Inflammatory macrophage treated with lipopolysaccharide for 1 hour (primary cell): Measurements from ENCODE around the gene FUT8.

Experiments
- DNase-seq, 2 donors: peaks; one replicate each; pipeline ENCODE4 v3.0.0-alpha.2; 2020 to 2022

Gene FUT8

DNA sequence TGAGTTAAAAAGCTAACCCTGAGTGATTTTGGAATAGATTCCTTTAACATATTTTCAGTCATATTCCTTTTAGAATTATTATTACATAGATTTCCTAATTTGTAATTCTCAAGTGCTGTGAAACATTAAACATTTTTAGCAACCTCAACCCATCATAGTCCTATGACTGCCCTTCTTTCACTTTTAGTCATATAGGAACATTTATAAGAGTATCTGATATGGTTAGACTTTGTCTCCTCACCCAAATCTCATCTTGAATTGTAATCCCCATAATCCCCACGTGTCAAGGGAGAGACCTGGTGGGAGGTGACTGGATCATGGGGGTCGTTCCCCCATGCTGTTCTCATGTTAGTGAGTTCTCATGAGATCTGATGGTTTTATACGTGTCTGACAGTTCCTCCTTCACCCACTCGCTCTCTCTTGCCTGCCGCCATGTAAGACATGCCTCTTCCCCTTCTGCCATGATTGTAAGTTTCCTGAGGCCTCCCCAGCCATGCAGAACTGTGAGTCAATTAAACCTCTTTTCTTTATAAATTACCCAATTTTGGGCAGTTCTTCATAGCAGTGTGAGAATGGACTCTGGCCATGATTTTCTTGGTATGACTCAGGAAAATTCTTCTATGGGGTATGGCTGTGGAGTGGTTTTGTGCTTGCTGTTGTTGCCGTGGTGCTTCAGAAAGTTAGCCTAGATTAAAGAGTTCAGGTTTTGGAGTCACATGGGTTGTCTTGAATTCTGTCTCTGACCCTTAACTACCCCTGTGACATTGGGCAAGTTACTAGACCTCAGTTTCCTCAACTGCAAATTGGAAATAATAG lies 83.9 kb downstream of the FUT8 start:
- DNase-seq: no peak

DNA sequence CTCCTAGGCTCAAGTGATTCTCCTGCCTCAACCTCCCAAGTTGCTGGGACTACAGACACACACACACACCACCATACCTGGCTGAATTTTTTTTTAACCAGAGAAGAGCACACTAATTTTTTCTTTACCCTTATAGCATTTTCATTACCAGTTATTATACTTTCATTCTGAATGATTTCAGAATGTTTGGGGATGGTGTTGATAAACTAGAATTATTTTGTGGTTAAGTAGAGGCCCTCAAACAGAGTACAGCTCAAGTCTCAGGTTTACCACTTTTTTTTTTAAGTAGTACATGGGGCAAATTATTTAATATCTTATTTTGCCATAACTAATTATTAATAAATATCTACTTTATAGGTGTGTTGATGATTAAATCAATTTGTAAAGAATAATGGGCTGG lies 86.6 kb downstream of the FUT8 start:
- no peak for DNase-seq

DNA sequence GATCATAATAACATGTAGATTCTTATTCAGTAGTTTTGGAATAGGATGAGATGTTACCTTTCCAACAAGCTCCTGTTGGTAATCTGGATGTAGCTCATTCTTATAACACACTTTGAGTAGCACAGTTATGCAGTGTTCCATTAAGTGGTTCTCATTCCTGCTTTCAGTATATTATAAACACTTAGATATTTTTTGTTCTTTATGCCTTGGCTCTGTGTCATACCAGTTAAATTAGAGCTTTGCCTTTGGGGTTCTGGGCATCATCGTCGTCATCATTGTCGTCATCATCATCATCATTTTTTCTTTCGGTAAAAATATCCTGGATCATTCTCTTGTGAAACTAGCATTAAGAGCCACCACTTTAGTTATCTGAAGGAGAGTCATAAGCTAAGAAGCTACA lies 87.5 kb downstream of the FUT8 start:
- no peak for DNase-seq

DNA sequence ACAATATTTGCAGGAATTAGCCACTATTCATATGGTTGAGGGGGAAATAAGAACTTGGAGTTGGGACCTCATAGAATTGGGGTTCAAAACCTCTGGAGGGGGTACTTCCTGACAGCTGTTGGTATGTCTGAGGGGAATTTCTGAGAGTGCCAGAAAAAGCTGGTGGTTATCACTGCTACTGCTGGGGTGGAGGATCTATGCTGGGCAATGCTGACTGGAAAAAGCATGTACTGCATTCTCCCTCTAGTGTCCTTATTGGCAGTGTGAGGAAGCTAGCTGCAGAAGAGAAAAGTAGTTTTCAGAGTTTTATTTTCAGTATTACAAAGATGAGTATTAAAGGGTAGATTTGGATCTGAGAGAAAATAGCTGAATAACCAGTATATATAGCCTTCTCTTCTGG lies 88.8 kb downstream of the FUT8 start:
- no peak for DNase-seq

DNA sequence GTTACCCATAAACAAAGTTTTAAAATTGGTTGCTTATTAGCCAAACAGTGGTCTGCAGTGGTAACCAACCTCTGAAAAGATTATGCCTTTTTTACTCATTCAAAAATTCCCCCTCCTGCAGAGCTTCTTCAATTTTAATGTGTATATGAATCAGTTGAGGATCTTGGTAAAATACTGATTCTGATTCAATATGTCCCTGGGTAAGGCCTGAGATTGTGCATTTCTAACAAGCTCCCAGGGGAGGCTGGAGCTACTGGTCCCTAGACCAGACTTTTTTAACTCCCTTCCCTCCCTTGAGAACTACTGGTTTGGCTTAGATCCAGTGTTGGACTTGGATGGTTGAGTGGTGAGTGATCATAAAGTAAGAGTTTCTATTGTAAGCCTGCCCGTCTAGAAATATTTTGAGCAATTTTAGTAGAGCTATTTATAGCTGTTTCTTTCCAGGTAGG lies 90.2 kb downstream of the FUT8 start:
- DNase-seq: no peak

DNA sequence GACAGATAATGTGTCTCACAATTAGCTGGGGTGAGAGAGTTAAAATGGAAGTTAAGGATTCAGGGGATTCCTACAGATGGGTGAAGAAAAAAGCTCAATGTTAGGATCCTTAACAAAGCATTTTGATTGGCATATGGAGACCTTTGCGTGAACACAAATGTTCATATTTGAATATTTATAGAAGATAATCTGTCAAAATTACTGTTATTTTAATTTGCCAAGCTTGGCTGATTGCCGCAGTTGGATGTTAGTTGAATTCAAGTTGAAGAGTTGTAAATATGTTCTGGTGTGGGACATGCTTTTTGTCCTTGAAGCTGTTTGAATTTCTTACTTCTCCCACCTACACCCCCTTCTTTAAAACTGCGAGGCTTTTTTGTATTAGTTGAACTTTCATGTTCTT lies 91.2 kb downstream of the FUT8 start:
- DNase-seq: no peak

DNA sequence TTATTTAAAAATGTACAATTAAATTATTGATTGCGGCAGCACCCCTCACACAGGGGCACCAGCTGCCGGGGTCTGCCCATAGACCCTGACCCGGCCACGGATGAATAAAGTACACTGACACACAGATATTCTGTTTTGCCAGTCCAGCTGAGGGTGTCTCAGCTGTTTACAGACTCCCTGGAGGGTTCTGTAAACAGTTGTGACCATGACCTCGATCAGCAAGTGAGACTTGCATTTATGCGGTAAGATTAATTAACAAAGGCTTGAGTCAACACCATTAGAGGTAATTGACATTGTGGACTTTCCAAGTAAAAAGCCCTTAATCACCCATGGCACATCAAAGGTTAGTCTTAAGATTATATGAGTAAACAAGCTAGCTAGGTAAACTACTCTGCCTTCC lies 94.3 kb downstream of the FUT8 start:
- DNase-seq: no peak

DNA sequence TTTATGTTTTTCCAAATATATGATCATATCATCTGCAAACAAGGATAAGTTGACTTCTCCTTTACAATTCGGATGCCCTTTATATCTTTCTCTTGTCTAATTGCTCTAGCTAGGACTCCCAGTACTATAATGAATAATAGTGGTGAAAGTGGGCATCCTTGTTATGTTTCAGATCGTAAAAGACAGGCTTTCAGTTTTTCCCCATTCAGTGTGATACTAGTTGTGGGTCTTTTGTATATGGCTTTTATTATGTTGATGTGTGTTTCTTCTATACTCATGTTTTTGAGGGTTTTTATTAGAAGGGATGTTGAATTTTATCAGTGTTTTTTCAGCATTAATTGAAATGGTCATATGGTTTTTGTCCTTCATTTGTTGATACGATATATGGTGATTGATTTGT lies 97.3 kb downstream of the FUT8 start:
- DNase-seq: no peak

DNA sequence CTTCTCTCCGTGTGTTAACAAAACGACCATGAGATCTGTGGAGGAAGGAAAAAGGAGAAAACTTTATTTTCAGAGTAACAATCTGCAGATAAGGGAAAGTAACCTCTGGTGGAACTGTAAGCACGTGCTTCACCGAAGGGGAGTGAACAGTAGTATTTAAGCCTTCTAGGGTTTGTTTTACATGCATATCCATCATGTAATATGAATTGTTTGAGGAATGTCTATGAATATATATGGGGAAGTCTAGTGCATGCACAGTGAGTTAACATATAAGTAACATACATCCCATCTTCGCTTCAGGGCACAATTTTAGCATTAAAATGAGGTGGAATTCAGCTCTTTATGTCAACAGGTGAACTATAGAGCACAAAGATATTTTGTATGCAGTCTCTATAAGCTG lies 101.1 kb downstream of the FUT8 start:
- no peak for DNase-seq

DNA sequence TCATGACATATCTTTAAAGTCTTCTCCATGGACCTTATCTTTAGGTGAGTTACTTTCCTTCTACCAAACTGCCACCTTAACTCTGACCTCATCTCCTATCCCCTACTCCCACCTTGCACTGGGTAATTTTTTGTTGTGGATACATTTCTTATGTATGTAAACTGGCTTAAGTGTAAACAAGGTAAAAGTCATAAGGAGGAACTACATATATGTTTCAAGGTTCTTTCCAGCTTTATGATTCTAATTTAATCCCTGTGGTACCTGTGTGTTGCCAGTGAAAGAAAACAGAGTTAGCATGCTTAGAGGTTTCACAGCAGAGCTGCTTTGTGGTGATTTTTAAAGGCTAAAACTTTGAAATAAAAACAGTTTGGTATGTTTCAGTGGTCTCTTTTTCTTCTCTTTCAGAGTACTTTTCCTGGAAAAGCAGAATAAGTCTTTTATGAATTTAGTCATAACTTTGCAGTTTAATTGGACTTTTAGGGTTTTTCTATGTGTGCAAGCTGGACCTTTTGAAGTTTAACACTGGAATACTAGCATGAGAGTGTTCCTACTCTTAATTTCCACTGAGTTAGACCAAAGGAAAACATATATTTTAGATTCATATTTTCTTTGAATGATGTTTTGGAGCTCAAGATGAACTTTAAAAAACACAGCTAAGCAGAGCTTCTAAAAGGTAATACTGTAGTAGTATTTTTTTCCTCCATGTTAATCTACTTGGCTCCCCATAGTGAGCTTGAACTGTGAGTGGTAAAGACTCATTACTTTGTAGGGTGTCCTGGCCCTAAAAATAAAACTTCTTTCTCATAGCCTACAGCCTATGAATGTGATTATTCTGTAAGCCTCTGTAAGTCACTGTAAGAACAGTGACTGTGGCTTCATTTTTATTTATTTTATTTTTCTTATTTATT lies 105.4 kb downstream of the FUT8 start:
- no peak for DNase-seq

DNA sequence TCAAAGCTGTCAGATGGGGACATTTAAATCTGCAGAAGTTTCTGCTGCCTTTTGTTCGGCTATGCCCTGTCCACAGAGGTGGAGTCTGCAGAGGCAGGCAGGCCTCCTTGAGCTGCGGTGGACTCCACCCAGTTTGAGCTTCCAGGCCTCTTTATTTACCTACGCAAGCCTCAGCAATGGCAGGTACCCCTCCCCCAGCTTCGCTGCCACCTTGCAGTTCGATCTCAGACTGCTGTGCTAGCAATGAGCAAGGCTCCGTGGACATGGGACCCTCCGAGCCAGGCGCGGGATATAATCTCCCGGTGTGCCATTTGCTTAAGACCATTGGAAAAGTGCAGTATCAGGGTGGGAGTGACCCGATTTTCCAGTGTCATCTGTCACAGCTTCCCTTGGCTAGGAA lies 115.5 kb downstream of the FUT8 start:
- DNase-seq: no peak

DNA sequence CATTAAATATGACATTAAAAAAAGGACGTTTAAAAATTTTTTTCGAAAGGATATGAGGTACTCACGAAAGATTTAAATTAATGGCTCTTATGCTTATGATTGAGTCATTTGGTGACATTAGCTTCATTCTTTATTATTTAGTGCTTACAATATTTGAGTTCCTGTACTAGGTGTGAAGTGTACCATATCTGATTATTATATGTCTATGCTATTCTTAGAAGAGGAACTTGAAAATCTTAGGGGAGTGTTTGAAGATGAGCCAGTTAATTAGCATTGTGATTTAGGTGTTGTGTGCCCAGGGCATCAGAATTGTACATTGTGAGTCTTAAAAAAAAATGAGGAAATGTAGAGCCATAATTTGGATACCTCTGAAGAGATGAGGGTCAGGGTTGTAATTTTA lies 118.6 kb downstream of the FUT8 start:
- DNase-seq: no peak

DNA sequence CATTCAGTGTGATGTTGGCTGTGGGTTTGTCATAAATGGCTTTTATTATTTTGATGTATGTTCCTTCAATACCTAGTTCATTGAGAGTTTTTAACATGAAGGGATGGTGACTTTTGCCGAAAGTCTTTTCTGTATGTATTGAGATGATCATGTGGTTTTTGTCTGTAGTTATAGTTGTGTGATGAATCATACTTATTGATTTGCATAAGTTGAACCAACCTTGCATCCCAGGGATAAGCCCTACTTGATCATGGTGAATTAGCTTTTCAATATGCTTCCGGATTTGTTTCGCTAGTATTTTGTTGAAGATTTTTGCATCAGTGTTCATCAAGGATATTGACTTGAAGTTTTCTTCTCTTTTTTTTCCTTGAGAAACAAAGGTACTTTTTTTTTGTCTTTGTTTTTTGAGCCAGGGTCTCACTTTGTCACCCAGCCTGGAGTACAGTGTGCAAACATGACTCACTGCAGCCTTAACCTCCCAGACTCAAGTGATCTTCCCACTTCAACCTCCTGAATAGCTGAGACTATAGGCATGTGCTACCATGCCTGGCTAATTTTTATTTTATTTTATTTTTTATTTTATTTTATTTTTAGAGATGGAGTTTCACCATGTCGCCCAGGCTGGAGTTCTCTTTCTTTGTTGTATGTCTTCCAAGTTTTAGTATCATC lies 121.3 kb downstream of the FUT8 start:
- no peak for DNase-seq

DNA sequence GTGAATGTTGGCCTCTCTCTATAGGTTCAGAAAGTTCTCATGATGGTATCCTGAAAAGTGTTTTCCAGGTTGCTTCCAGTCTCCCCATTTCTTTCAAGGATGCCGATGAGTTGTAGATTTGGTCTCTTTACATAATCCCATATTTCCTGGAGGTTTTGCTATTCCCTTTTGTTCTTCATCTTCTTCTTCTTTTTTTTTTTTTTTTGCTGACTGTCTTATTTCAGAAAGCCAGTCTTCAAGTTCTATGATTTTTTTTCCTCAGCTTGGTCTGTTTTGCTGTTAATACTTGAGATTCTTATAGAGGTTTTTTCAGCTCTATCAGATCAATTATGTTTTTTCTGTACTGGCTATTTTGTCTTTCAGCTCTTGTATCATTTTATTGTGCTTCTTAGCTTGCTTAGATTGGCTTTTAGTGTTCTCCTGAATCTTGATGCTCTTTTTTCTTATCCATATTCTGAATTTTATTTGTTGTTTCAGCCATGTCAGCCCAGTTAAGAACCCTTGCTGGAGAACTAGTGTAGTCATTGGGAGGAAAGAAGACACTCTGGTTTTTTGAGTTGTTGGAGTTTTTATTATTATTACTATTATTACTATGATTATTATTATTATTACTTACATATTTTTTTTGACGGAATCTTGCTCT lies 124.4 kb downstream of the FUT8 start:
- DNase-seq: no peak

DNA sequence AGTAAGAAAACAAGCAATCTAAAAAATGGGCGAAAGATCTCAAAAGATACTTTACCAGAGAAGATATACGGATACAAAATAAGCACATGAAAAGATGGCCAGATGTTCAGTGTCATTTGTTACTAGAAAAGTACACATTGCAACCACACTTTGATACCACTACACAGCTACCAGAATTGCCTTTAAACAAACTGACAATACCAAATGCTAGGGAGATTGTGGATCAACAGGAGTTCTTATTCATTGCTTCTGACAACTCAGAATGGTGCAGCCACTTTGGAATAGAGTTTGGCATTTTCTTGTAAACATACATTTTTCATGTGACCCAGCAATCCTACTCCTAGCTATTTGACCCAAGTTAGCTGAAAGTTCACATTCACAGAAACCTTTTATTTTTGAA lies 136.3 kb downstream of the FUT8 start:
- DNase-seq: no peak

DNA sequence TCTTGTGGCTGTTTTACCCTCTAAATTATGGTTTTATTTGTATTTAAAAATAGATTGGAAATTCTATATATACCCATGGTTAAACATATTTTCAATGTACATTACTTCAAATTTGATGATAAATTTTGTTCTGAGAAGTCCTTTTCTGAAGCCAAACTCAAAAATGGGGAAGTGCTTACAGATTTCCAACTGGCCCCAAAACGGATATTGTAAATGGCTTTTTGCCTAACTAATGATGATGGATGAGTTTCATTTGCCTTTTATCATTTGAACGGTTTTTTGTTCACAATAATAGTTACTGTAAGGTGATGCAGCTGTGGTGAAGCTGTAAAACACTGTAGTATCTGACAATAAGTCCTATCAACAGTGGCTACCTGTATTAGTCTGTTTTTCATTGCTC lies 136.9 kb downstream of the FUT8 start:
- no peak for DNase-seq

DNA sequence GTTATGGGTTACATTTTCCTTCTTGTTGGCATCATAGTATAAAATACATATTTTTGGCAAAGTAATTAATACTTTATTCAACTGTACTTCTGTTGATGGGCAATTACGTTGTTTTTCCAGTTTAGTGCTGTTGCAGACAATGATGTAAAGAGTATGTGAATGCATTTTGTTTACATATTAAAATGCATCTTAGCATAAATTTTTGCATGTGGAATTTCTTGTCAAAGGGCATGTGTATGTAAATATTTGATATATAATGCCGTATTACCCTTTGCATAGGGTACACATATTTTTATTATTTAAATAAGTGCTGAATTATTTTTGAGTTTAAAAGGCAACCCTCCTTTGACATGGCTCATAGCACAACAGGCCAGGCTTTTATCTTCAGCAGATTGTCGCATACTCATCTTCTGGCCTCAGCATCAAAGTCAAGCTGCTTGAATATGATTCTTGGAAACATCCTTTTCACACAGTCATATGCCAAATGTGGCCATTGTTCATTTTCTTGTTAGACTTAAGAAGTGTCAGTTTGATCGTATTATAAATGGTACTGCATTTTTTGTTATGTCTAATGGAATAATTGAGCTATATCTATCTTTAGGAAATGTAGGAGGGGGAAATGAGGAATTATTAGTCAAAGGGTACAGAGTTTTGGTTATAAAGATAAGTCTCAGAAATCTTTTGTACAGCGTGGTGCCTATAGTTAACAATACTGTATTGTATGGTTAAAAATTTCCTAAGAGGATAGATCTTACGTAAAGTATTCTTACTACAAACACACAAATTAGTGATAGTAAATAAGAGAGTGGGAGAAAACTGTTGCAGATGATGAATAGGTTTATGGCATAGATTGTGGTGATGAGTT lies 138.5 kb downstream of the FUT8 start:
- DNase-seq: no peak

DNA sequence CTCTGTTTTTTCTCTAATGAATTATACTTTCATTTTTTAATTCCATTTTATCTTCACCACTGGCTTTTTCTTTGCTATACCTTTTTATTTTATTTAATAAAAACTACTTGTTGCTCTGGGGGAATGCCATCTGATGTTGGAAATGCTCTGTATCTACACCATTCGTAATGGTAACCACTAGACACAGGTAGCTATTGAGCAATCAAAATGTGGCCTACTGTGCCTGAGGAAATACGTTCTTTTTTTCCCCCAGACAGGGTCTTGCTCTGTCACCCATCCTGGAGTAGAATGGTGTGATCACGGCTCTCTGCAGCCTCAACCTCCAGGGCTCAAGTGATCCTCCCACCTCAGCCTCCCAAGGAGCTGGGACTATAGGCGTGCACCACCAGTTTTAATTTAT lies 140.2 kb downstream of the FUT8 start:
- DNase-seq: no peak

DNA sequence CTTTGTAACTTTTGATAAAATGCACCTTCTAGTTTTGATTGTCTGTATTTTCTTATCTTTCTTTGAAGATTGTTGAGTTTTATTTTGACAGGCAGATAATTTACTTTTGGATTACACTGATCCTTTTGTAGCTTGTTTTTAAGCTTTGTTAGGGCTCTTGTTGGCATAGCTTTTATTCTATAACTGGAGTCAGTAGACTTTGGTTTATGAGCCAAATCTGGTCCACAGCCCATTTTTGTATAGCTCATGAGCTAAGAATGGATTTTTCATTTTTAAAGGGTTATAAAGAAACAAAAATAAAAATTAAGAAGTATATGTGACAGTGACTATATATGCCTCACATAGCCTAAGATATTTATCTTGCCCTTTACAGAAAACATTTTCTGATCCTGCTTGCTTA lies 142.3 kb downstream of the FUT8 start:
- DNase-seq: no peak

DNA sequence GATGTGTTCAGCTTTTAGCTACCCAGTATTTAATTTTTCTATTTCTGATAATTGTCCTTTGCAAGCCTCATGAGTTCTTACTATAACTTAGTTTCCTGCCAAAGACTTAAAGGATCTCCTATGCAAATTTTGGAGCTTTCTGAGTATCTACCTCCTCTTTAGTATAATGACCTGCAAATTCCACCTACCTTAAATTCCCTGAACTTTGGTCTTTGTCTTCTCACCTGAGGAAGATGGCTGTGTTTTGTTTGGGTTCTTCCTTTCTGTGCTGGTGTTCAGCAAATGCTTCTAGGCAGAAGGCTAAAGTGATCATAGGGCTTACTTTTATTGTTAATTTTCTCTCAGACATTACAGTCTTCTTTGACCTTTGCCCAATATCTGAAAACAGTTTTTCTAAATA lies 142.8 kb downstream of the FUT8 start:
- no peak for DNase-seq

DNA sequence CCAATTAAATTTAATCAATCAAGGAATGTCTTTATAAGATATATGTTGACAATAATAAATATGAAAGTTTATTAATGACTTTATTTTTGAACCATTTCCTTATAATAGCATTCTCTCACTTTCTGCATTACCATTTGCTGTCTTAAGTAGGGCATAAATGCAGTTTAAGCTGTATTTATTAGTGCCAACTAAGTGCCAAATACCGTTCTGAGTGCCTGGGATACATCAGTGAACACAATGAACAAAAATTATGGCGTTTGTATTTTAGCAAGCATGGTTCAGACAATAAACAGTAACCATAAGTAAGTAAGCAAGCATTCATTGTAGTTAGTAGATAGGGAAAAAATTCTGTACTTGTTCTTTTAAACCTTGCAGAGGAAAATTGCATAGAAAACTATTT lies 145.8 kb downstream of the FUT8 start:
- no peak for DNase-seq
